NCI-H187 (cell line): ENCODE measurements around the gene ZNHIT3.

Experiments
- DNase-seq, 2 experiments: peaks; one replicate each; lab custom pipeline; 2025; lab: John Stamatoyannopoulos, UW

ZNHIT3 gene

GRCh38 chr17:36512641-36513040 lies 26.2 kb downstream of the ZNHIT3 start:
- DNase-seq: no peak

- DNase-seq: no peak
Measured at GRCh38 chr17:36514856-36515255, 28.4 kb downstream of the ZNHIT3 start.

GRCh38 chr17:36515837-36516236 lies 29.4 kb downstream of the ZNHIT3 start:
- no peak for DNase-seq

GRCh38 chr17:36523113-36523512 lies 36.6 kb downstream of the ZNHIT3 start:
- DNase-seq: no peak

- no peak for DNase-seq
Measured at GRCh38 chr17:36524428-36524876, 38.0 kb downstream of the ZNHIT3 start.

- no peak for DNase-seq
Measured at GRCh38 chr17:36525113-36525512, 38.6 kb downstream of the ZNHIT3 start.

- no peak for DNase-seq
Measured at GRCh38 chr17:36525888-36526287, 39.4 kb downstream of the ZNHIT3 start.

GRCh38 chr17:36527621-36528250 lies 41.3 kb downstream of the ZNHIT3 start:
- DNase-seq: no peak

GRCh38 chr17:36529121-36529520 lies 42.6 kb downstream of the ZNHIT3 start:
- no peak for DNase-seq

- no peak for DNase-seq
Measured at GRCh38 chr17:36532435-36532975, 46.0 kb downstream of the ZNHIT3 start.

GRCh38 chr17:36533935-36534839 lies 47.7 kb downstream of the ZNHIT3 start:
- DNase-seq: peak; percentile 62 to 68

GRCh38 chr17:36534840-36535668 lies 48.6 kb downstream of the ZNHIT3 start, which contains the start of the genes MYO19 and PIGW:
MYO19 (minus strand) TSS chr17:36534868; CDS start chr17:36532538, 2,330 bp downstream.
PIGW (plus strand) TSS chr17:36534987; CDS start chr17:36537102, 2,115 bp downstream.
- peak; percentile 65 to 81 for DNase-seq

- DNase-seq: peak in 1 of 2 experiments; percentile 44
Measured at GRCh38 chr17:36535669-36536081, 49.2 kb downstream of the ZNHIT3 start.

- DNase-seq: no peak
Measured at GRCh38 chr17:36540696-36541095, 54.2 kb downstream of the ZNHIT3 start.

GRCh38 chr17:36542755-36543154 lies 56.3 kb downstream of the ZNHIT3 start:
- DNase-seq: no peak

GRCh38 chr17:36544044-36544306 lies 57.5 kb downstream of the ZNHIT3 start:
- no peak for DNase-seq

- peak; percentile 59 to 84 for DNase-seq
Measured at GRCh38 chr17:36544307-36545076, 58.0 kb downstream of the ZNHIT3 start, which contains the start of gene GGNBP2. GGNBP2 (plus strand) TSS chr17:36544919; CDS start chr17:36545725, 806 bp downstream.

GRCh38 chr17:36545077-36545464 lies 58.6 kb downstream of the ZNHIT3 start:
- no peak for DNase-seq
